Fibroblast of lung (primary cell): ENCODE measurements around the gene LRRC10.

ENCODE experiments used
- CTCF ChIP-seq, 2 donors: IDR thresholded peaks in 1 of 2; conservative IDR thresholded peaks in 1 of 2; 1 replicate in 1 of 2; 2 replicates in 1 of 2; pipeline ENCODE4 v1.5.1; 2011 to 2012; ENCODE audit warnings: low read length in 2 of 2, control low read depth in 1 of 2, inconsistent platforms in 1 of 2, low read depth in 1 of 2, mild to moderate bottlenecking in 1 of 2
- EZH2 ChIP-seq: IDR thresholded peaks from 2 replicates; pipeline ENCODE4 v1.5.1; 2012; ENCODE audit warnings: low read length, control low read depth, mild to moderate bottlenecking; ENCODE audit errors: missing control alignments

GRCh38 chr12:69610126-69610525, 581 bp downstream of the LRRC10 start:
- TF ChIP-seq CTCF (conservative IDR thresholded peaks at IDR 0.05 in 1 of 2, IDR thresholded peaks at IDR 0.05 in 1 of 2; ENCODE audit: low read depth in 1 of 2, low read length in 2 of 2) (no peak), EZH2 (no peak)
